Psoas muscle (tissue), 8 donors: Measurements from ENCODE around the gene HNRNPR. TPM values are rescaled to one million over a fixed set of nuclear protein-coding genes. Genes with fewer than 3 reads are reported as not detected.

Experiments
- ATAC-seq, 4 donors: fragments of 200-7000 bp; cut with Tn5 transposase; one replicate each; pipeline ENCODE4 v1.9.1; 2020; ENCODE audit warnings: moderate library complexity in 3 of 4, mild to moderate bottlenecking in 2 of 4
- DNase-seq, 2 donors: peaks; one replicate each; pipeline ENCODE4 v3.0.0-alpha.2; 2020
- H3K27ac ChIP-seq: fragments of 200-600 bp; one replicate; pipeline ENCODE4 v1.8.0; 2022
- H3K27me3 ChIP-seq, 3 donors: fragments of 200-600 bp in 1 of 3; one replicate each; pipeline versions ENCODE4 v1.6.1 to v1.8.0; 2013 to 2022; ENCODE audit warnings: low read length in 2 of 3, mild to moderate bottlenecking in 2 of 3, moderate library complexity in 1 of 3; ENCODE audit not compliant: insufficient read depth in 3 of 3
- H3K36me3 ChIP-seq, 2 donors: fragments of 200-600 bp in 1 of 2; one replicate each; pipeline versions ENCODE4 v1.6.1 to v1.8.0; 2013 to 2022; ENCODE audit warnings: low read depth in 1 of 2, mild to moderate bottlenecking in 1 of 2, moderate library complexity in 1 of 2; ENCODE audit not compliant: insufficient read depth in 1 of 2
- H3K4me1 ChIP-seq: fragments of 200-600 bp; one replicate; pipeline ENCODE4 v1.8.0; 2022
- H3K4me3 ChIP-seq: fragments of 200-600 bp; one replicate; pipeline ENCODE4 v1.8.0; 2022; ENCODE audit warnings: mild to moderate bottlenecking
- H3K9me3 ChIP-seq: fragments of 200-600 bp; one replicate; pipeline ENCODE4 v1.8.0; 2022
- WGBS, 3 donors: extraction: QIAGEN DNeasy Blood & Tissue Kit; methylation state at CpG; one replicate each; pipeline versions ENCODE4 v1.1.6 to v1.1.7; 2013; 5-methylcytosine and 5-hydroxymethylcytosine counted together
- intact Hi-C, 2 donors: fragments of 100-400 bp; cut with DNase I; formaldehyde crosslinking; loops; one replicate each; pipeline versions ENCODE4 v1.11.0 to v1.14.2; 2022
- polyA plus RNA-seq, 3 donors: library from polyadenylated mRNA; stranded (reverse); fragments of 200-250 nt; gene quantifications; one replicate each; pipeline ENCODE4 v1.2.3, GENCODE V29; 2013
- total RNA-seq, 4 donors: library from RNA; stranded (reverse); fragmentation: NEBNext Ultra II Directional in 2 of 4; extraction: Animal tissue kit (Norgen Biotek cat#: 25700) in 2 of 4; gene quantifications; one replicate each; pipeline versions ENCODE4 v1.2.1 to v1.2.4, GENCODE V29; 2021 to 2023
- TF ChIP-seq, protein P1 (sequence below): fragments of 200-600 bp; IDR thresholded peaks from one replicate; pipeline ENCODE4 v1.8.0; 2022; ENCODE audit warnings: antibody characterized with exemption
- donor health status: healthy with polysubstance abuse.
- donor health status: DM: no; HTN: no; CAD: no; lungs with moderate emphysema.
- donor health status: Bipolar disorder and iron deficiency.
- donor health status: healthy.
- donor health status: DM: yes; HTN: yes; CAD: no.
- donor health status: DM: no; HTN: no; CAD: no.
- donor health status: DM: no; HTN: no; CAD: no.
- donor health status: DM: yes; HTN: yes; CAD: no.

The HNRNPR gene
- total and polyA plus RNA-seq, 7 donors, result 39.8 to 107 (median 72.5) TPM

DNA sequence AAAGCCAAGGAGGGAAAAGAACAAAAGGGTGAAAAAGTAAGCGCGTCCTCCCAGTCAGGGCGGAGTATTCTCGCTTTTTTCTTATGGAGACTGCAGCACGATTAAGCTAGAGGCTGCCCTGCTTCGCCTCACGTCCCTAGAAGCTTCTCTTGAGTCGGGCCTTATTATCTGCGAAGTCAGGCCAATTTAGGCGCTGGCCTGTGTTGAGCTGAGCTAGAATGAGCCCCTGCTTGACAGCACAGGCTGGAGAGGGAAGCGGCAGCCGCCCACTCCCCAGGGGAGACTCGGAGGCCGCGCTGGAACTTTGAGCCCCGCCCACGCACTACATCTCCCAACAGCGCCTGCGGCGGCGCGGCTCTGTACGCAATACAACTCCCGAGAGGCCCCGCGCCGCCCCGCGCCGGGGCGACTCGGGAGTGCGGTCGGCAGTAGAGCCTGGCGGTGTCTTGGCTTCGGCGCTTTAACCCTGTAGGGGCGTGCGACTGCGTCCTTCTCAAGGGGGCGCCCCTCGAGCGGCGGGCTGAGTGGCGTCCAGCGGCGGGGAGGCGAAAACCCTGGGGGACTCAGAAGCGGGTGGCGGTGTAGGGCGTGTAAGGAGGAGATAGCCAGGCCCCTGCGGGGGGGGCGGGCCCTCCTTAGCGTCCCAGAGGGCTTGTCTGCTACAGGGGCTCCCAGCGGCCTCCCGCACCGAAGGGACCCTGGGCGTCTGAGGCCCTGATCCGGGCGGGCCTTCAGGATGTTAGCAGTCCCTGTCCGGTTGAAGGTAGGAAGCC is 24.7 kb upstream of the HNRNPR start:
- H3K27me3 ChIP-seq, result no peaks in the 10 kb centered on the region

DNA sequence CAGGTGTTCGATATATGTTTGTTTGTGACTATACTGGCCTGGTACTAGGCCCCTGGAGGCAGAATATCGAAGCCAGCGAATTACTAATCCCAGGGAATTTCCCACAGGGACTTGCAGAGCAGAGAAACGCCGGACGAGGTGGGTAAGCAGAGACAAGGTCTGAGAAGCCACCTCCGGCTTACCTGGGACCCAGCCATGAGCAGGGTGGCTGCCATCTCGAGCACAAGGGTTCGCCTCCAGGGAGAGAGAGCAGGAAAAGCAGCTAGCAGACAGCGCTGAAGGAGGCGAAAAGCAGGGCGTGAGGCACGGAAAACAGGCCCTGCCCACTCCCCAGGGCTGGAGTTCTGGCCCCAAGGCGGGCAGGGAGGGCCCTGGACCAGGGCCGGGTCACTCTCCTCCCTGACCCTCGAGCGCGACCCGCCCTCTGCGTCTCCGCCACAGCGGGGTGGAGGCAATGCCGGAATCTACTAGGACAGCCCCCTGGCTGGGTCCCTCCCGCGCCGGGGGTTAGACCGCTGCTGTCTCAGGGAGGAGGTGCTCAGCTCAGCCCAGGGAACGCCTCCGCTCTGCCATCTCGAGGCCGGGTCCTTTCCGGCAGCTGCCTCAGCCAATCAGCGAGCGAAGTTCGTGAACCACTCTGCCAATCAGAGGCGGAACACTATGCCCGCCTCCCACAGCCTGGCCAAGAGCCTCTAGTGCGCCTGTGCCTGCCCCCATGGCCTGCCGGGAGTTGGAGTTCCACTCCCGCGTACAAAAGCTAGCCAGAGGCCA is 23.9 kb upstream of the HNRNPR start:
- intact Hi-C loops, result loop anchor here (1.0 to 5.0 kb wide), 3 partner anchors 23 to 34 kb away; partner anchors contain the start of gene HNRNPR (in 2 of the 2)
- H3K4me1 ChIP-seq, result peaks cover 42% of the 10 kb centered on the region
- 1 to 2% (median 2%) methylated on average over 32 to 41 of the region's 41 CpGs for WGBS, 3 donors

More for the DNA sequence above, 24.7 kb upstream of the HNRNPR start:
- peak; percentile 94 to 95 for DNase-seq
- peak overlapping the region; percentile 98 for H3K27ac ChIP-seq
- ATAC-seq, result peak; percentile 84 to 90 (median 88)
- intact Hi-C loops, result loop anchor here (1.0 to 5.0 kb wide), 3 partner anchors 24 to 34 kb away; partner anchors contain the start of gene HNRNPR (in 2 of the 2)
- peaks cover 23% of the 10 kb centered on the region for H3K9me3 ChIP-seq
- peaks cover 5 to 35% of the 10 kb centered on the region in 2 donors for H3K36me3 ChIP-seq
- 0% methylated on average over 54 to 61 of the region's 61 CpGs for WGBS, 3 donors
- peaks cover 49% of the 10 kb centered on the region for H3K4me1 ChIP-seq
- TF ChIP-seq, protein P1, sequence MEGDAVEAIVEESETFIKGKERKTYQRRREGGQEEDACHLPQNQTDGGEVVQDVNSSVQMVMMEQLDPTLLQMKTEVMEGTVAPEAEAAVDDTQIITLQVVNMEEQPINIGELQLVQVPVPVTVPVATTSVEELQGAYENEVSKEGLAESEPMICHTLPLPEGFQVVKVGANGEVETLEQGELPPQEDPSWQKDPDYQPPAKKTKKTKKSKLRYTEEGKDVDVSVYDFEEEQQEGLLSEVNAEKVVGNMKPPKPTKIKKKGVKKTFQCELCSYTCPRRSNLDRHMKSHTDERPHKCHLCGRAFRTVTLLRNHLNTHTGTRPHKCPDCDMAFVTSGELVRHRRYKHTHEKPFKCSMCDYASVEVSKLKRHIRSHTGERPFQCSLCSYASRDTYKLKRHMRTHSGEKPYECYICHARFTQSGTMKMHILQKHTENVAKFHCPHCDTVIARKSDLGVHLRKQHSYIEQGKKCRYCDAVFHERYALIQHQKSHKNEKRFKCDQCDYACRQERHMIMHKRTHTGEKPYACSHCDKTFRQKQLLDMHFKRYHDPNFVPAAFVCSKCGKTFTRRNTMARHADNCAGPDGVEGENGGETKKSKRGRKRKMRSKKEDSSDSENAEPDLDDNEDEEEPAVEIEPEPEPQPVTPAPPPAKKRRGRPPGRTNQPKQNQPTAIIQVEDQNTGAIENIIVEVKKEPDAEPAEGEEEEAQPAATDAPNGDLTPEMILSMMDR, result no peak
- peak overlapping the region; percentile 89 for H3K4me3 ChIP-seq

DNA sequence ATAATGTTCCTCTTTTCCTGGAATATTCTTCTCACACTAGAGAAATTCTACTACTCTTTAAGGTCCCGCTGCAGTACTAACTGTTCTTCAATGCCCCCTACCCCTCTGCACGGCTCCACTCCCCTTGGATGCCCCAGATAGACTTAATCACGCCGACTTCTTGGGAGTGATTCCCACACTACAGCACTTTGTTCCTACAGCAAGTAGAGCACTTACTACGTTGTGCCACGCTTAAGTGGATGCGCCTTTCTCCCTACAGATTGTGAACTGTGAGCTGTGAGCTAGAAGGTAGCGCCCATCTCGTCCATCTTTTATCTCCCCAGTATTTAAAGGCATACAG is 23.3 kb upstream of the HNRNPR start:
- no peak for ATAC-seq
- Histone ChIP-seq H3K27ac (peak overlapping the region; percentile 98), H3K27me3 (no peaks in the 10 kb centered on the region), H3K4me3 (peak overlapping the region; percentile 89), H3K9me3 (peaks cover 36% of the 10 kb centered on the region), H3K36me3 (peaks cover 15 to 49% of the 10 kb centered on the region in 2 donors), H3K4me1 (peaks cover 36% of the 10 kb centered on the region)
- DNase-seq, result no peak
- intact Hi-C loops, result loop anchor here in 1 of 2 donors (5.0 kb wide), 1 partner anchor 35 kb away; no protein-coding TSS in a partner anchor
- 37 to 51% (median 50%) methylated on average over 9 of the region's 9 CpGs for whole genome bisulfite sequencing, 3 donors
- TF ChIP-seq, protein P1, result no peak

More for the DNA sequence above, 23.9 kb upstream of the HNRNPR start:
- H3K36me3 ChIP-seq, result peaks cover 10 to 43% of the 10 kb centered on the region in 2 donors
- peaks cover 30% of the 10 kb centered on the region for H3K9me3 ChIP-seq
- TF ChIP-seq, protein P1, result no peak
- H3K27ac ChIP-seq, result peak overlapping the region; percentile 98
- ATAC-seq, result peak; percentile 91 to 93 (median 92)
- H3K27me3 ChIP-seq, result no peaks in the 10 kb centered on the region
- DNase-seq, result peak; percentile 99
- H3K4me3 ChIP-seq, result peak overlapping the region; percentile 89

DNA sequence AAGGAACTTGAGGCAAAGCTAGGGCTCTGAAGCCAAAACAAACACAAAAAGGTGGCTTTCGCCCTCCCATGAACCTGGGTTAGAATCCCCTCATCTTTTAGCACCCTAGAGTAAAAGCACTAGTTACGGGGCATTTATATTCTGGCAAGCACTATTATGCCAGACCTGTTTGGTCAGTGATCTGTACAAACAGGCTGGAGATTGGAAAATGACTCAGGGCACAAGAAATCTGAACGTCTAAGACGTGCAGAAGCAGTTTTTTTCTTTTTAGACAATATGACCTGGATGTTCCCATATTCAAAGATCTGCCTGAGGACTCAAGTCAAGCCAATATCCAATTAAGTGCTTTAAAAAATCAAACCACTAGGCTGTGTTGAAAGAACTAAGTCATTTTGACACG is 22.5 kb upstream of the HNRNPR start:
- intact Hi-C loops, result loop anchor here in 1 of 2 donors (5.0 kb wide), 1 partner anchor 36 kb away; no protein-coding TSS in a partner anchor
- H3K27me3 ChIP-seq, result no peaks in the 10 kb centered on the region
- peak overlapping the region; percentile 89 for H3K4me3 ChIP-seq
- peaks cover 44% of the 10 kb centered on the region for H3K9me3 ChIP-seq
- H3K4me1 ChIP-seq, result peaks cover 28% of the 10 kb centered on the region
- no peak overlapping the region for H3K27ac ChIP-seq
- WGBS, 3 donors, result 70 to 86% (median 72%) methylated on average over 5 of the region's 5 CpGs
- H3K36me3 ChIP-seq, result peaks cover 24 to 57% of the 10 kb centered on the region in 2 donors
- TF ChIP-seq, protein P1, result no peak
- no peak for ATAC-seq
- no peak for DNase-seq
